ENCODE results near the gene SVIP. TPM values are rescaled to one million over a fixed set of nuclear protein-coding genes. Genes with fewer than 3 reads are reported as not detected.

Gene SVIP
- total RNA-seq, 3 donors from 2014 or later (not counting 1 experiment from before 2014, with no cell fraction given), result 14.9 to 19.2 (median 17.5) TPM

GRCh38 chr11:22769081-22769480 is 60.5 kb downstream of the SVIP start:
- Mint-ChIP-seq H3K9me3 (no peaks in the 10 kb centered on the region), H3K27me3 (ENCODE audit: low read depth in 2 of 2) (peaks cover 0 to 3% of the 10 kb centered on the region in 2 donors), H3K36me3 (no peaks in the 10 kb centered on the region), H3K4me1 (no peaks in the 10 kb centered on the region), H3K4me3 (no peak overlapping the region), H3K27ac (no peak overlapping the region)
- Histone ChIP-seq H3K4me3 (ENCODE audit: low read length) (no peak overlapping the region), H3K27me3 (ENCODE audit: control insufficient read depth, insufficient read depth, low read length) (no peaks in the 10 kb centered on the region), H3K27ac (ENCODE audit: low read length) (no peak overlapping the region), H3K4me1 (ENCODE audit: control insufficient read depth, insufficient read depth, low read length) (no peaks in the 10 kb centered on the region), H3K36me3 (ENCODE audit: control insufficient read depth, insufficient read depth, low read length) (no peaks in the 10 kb centered on the region), H3K9me3 (ENCODE audit: control insufficient read depth, insufficient read depth, low read length) (no peaks in the 10 kb centered on the region)
- ATAC-seq (no peak), DNase-seq (no peak)
- intact Hi-C loops (cut with micrococcal nuclease), result no loop called here
- WGBS (ENCODE audit: insufficient coverage), result 90% methylated on average over 1 of the region's 1 CpG
- TF ChIP-seq CTCF (IDR thresholded peaks at IDR 0.05), result no peak

Other genes starting within 250 kb of the SVIP start
- gene FANCF, start 204.0 kb downstream of the SVIP start, total RNA-seq, result 10 to 100 TPM in 1 of 3 donors, 1 to 10 TPM in 2; 7.2 to 10.3 (median 9.7) TPM
- 1 to 10 TPM; 2.0 to 3.5 (median 2.5) TPM for gene GAS2, start 163.2 kb downstream of the SVIP start, total RNA-seq
- not detected for gene CCDC179, start 30.7 kb upstream of the SVIP start, total RNA-seq

Data from natural killer cell (primary cell).